Breast epithelium (tissue), 4 donors: ENCODE results near the gene ZNF418. TPM values are rescaled to one million over a fixed set of nuclear protein-coding genes. Genes with fewer than 3 reads are reported as not detected.
"Not testable (repeated sequence)": the region's sequence is repeated elsewhere in the genome, so short reads cannot be mapped to it uniquely, and the experiment has no call there.

Source experiments
- DNase-seq, 2 donors: peaks; one replicate each; pipeline ENCODE4 v3.0.0-alpha.2; 2019; ENCODE audit warnings: low spot score in 2 of 2
- H3K27ac ChIP-seq, 2 donors: fragments of 200-600 bp; sonication (generic) in 1 of 2; one replicate each; pipeline ENCODE4 v1.5.1; 2016 to 2019; ENCODE audit warnings: mild to moderate bottlenecking in 1 of 2
- H3K27me3 ChIP-seq, 2 donors: fragments of 200-600 bp; sonication (generic) in 1 of 2; one replicate each; pipeline versions ENCODE4 v1.5.1 to v1.6.0; 2017 to 2019; ENCODE audit warnings: control low read depth in 1 of 2, mild to moderate bottlenecking in 1 of 2
- H3K36me3 ChIP-seq: fragments of 200-600 bp; one replicate; pipeline ENCODE4 v1.5.1; 2019
- H3K4me1 ChIP-seq, 2 donors: fragments of 200-600 bp; sonication (generic); one replicate each; pipeline ENCODE4 v1.5.1; 2016 to 2019; ENCODE audit warnings: control low read depth in 1 of 2
- H3K4me3 ChIP-seq, 3 donors: fragments of 200-600 bp; sonication (generic); 1 replicate in 2 of 3; 2 replicates in 1 of 3; pipeline ENCODE4 v1.5.1; 2016 to 2019; ENCODE audit warnings: mild to moderate bottlenecking in 3 of 3, moderate library complexity in 2 of 3
- H3K9me3 ChIP-seq, 2 donors: fragments of 200-600 bp; sonication (generic) in 1 of 2; one replicate each; pipeline ENCODE4 v1.5.1; 2016 to 2019; ENCODE audit warnings: control low read depth in 1 of 2
- POLR2A ChIP-seq: fragments of 450-650 bp; IDR thresholded peaks from one replicate; pipeline ENCODE4 v1.6.1; 2016; ENCODE audit warnings: antibody characterized with exemption, mild to moderate bottlenecking, moderate library complexity
- POLR2AphosphoS5 ChIP-seq, 3 donors: sonication (generic); formaldehyde crosslinking; IDR thresholded peaks; one replicate each; pipeline ENCODE4 v1.6.1; 2017; ENCODE audit warnings: antibody characterized with exemption in 3 of 3
- intact Hi-C: fragments of 100-400 bp; cut with DNase I; formaldehyde crosslinking; loops from one replicate; pipeline ENCODE4 v1.15.1; 2023; ENCODE audit warnings: low total_unique reads
- total RNA-seq, 3 donors: library from RNA; depleted of rRNA; stranded (reverse); fragments of >200 nt; gene quantifications; one replicate each; pipeline ENCODE4 v1.1.0, GENCODE V29; 2016
- TF ChIP-seq, protein P1 (sequence below), 3 donors: fragments of 450-650 bp; IDR thresholded peaks; one replicate each; pipeline ENCODE4 v1.5.1; 2016 to 2017; ENCODE audit warnings: antibody characterized with exemption in 3 of 3, mild to moderate bottlenecking in 3 of 3, moderate library complexity in 3 of 3

The ZNF418 gene
- total RNA-seq, 3 donors from 2014 or later, result 3.2 to 8.9 (median 5.9) TPM

GRCh38 chr19:57914531-57914930 is 20.7 kb downstream of the ZNF418 start:
- H3K27me3 ChIP-seq, result no peaks in the 10 kb centered on the region
- no peak overlapping the region for H3K4me3 ChIP-seq
- TF ChIP-seq POLR2AphosphoS5 (IDR thresholded peaks at IDR 0.05) (no peak), POLR2A (no peak)
- TF ChIP-seq, protein P1, sequence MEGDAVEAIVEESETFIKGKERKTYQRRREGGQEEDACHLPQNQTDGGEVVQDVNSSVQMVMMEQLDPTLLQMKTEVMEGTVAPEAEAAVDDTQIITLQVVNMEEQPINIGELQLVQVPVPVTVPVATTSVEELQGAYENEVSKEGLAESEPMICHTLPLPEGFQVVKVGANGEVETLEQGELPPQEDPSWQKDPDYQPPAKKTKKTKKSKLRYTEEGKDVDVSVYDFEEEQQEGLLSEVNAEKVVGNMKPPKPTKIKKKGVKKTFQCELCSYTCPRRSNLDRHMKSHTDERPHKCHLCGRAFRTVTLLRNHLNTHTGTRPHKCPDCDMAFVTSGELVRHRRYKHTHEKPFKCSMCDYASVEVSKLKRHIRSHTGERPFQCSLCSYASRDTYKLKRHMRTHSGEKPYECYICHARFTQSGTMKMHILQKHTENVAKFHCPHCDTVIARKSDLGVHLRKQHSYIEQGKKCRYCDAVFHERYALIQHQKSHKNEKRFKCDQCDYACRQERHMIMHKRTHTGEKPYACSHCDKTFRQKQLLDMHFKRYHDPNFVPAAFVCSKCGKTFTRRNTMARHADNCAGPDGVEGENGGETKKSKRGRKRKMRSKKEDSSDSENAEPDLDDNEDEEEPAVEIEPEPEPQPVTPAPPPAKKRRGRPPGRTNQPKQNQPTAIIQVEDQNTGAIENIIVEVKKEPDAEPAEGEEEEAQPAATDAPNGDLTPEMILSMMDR (IDR thresholded peaks at IDR 0.05), result no peak
- no peaks in the 10 kb centered on the region for H3K4me1 ChIP-seq
- H3K9me3 ChIP-seq, result peaks cover 26 to 41% of the 10 kb centered on the region in 2 donors
- intact Hi-C loops, result no loop called here
- no peak for DNase-seq
- H3K36me3 ChIP-seq, result no peaks in the 10 kb centered on the region
- H3K27ac ChIP-seq, result no peak overlapping the region

GRCh38 chr19:57907394-57907793 is 27.8 kb downstream of the ZNF418 start:
- TF ChIP-seq, protein P1 (IDR thresholded peaks at IDR 0.05), result no peak
- TF ChIP-seq POLR2AphosphoS5 (IDR thresholded peaks at IDR 0.05) (no peak), POLR2A (no peak)
- no peak for DNase-seq
- Histone ChIP-seq H3K36me3 (no peaks in the 10 kb centered on the region), H3K4me3 (no peak overlapping the region), H3K27ac (no peak overlapping the region), H3K9me3 (peaks cover 38 to 82% of the 10 kb centered on the region in 2 donors), H3K27me3 (no peaks in the 10 kb centered on the region), H3K4me1 (no peaks in the 10 kb centered on the region)
- intact Hi-C loops, result no loop called here

- intact Hi-C loops, result no loop called here
- H3K4me1 ChIP-seq, result no peaks in the 10 kb centered on the region
- no peaks in the 10 kb centered on the region for H3K27me3 ChIP-seq
- no peak for DNase-seq
- H3K27ac ChIP-seq, result no peak overlapping the region
- no peak for TF ChIP-seq POLR2A
- TF ChIP-seq, protein P1 (IDR thresholded peaks at IDR 0.05), result no peak
- no peak for TF ChIP-seq POLR2AphosphoS5 (IDR thresholded peaks at IDR 0.05)
- peaks cover 19 to 75% of the 10 kb centered on the region in 2 donors for H3K9me3 ChIP-seq
- no peak overlapping the region for H3K4me3 ChIP-seq
- H3K36me3 ChIP-seq, result no peaks in the 10 kb centered on the region
These were observed 29.9 kb downstream of the ZNF418 start for GRCh38 chr19:57905258-57905657.

GRCh38 chr19:57903618-57904184 is 31.5 kb downstream of the ZNF418 start:
- DNase-seq, result no peak
- intact Hi-C loops, result no loop called here
- Histone ChIP-seq H3K27ac (no peak overlapping the region), H3K4me1 (no peaks in the 10 kb centered on the region), H3K4me3 (no peak overlapping the region), H3K27me3 (no peaks in the 10 kb centered on the region), H3K9me3 (peaks cover 15 to 68% of the 10 kb centered on the region in 2 donors), H3K36me3 (no peaks in the 10 kb centered on the region)
- no peak for TF ChIP-seq POLR2AphosphoS5 (IDR thresholded peaks at IDR 0.05)
- TF ChIP-seq, protein P1 (IDR thresholded peaks at IDR 0.05), result no peak
- no peak for TF ChIP-seq POLR2A

DNA sequence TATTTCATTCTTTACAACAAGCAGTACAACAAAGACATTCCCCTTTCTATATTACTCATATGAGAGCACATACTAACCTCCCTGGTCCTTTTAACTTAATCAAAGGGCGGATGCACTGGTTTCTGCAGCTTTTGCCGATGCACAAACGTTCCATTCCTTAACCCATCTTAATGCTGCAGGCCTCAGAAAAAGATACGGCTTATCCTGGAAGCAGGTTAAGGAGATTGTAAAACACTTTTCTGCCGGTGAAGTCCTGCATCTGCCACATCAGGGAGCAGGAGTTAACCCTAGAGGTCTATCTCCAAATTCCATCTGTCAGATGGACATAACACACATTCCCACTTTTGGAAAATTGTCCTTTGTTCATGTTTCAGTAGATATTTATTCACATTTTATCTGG is 34.9 kb downstream of the ZNF418 start:
- no peak for TF ChIP-seq POLR2AphosphoS5 (IDR thresholded peaks at IDR 0.05)
- TF ChIP-seq, protein P1 (IDR thresholded peaks at IDR 0.05), result no peak
- no peak for TF ChIP-seq POLR2A
- no peaks in the 10 kb centered on the region for H3K36me3 ChIP-seq
- intact Hi-C loops, result no loop called here
- no peaks in the 10 kb centered on the region for H3K4me1 ChIP-seq
- H3K27ac ChIP-seq, result no peak overlapping the region
- no peak overlapping the region for H3K4me3 ChIP-seq
- H3K9me3 ChIP-seq, result peaks cover 9 to 65% of the 10 kb centered on the region in 2 donors
- no peak for DNase-seq
- no peaks in the 10 kb centered on the region for H3K27me3 ChIP-seq

DNA sequence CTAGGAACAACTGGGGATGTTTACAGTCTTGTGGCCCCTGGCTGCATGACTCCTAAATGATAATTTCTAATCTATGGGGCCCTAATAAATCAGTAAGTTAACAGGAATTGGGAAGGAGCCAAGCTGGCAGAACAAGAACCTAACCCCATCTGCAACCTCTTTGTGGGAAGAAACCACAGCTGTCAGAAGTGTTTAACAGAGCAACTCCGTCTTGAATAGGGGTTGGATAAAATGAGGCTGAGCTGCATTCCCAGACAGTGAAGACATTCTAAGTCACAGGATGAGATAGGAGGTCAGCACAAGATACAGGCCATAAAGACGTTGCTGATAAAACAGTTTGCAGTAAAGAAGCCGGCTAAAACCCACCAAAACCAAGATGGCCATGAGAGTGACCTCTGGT is 44.5 kb downstream of the ZNF418 start:
- H3K36me3 ChIP-seq, H3K27me3 ChIP-seq, H3K4me1 ChIP-seq, intact Hi-C loops, DNase-seq, H3K4me3 ChIP-seq, H3K27ac ChIP-seq: not testable (repeated sequence)
- H3K9me3 ChIP-seq, result peaks cover 4 to 54% of the 10 kb centered on the region in 2 donors
